Islet of Langerhans (tissue), 1 donor: ENCODE results near the gene HTR1E.
"Not testable (repeated sequence)": the region's sequence is repeated elsewhere in the genome, so short reads cannot be mapped to it uniquely, and the experiment has no call there.

Experiments used
- FAIRE-seq: peaks from one replicate; lab custom pipeline; 2011; peaks lifted over from hg19 to GRCh38; lab: Jason Lieb, UNC

The HTR1E gene, protein sequence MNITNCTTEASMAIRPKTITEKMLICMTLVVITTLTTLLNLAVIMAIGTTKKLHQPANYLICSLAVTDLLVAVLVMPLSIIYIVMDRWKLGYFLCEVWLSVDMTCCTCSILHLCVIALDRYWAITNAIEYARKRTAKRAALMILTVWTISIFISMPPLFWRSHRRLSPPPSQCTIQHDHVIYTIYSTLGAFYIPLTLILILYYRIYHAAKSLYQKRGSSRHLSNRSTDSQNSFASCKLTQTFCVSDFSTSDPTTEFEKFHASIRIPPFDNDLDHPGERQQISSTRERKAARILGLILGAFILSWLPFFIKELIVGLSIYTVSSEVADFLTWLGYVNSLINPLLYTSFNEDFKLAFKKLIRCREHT

DNA sequence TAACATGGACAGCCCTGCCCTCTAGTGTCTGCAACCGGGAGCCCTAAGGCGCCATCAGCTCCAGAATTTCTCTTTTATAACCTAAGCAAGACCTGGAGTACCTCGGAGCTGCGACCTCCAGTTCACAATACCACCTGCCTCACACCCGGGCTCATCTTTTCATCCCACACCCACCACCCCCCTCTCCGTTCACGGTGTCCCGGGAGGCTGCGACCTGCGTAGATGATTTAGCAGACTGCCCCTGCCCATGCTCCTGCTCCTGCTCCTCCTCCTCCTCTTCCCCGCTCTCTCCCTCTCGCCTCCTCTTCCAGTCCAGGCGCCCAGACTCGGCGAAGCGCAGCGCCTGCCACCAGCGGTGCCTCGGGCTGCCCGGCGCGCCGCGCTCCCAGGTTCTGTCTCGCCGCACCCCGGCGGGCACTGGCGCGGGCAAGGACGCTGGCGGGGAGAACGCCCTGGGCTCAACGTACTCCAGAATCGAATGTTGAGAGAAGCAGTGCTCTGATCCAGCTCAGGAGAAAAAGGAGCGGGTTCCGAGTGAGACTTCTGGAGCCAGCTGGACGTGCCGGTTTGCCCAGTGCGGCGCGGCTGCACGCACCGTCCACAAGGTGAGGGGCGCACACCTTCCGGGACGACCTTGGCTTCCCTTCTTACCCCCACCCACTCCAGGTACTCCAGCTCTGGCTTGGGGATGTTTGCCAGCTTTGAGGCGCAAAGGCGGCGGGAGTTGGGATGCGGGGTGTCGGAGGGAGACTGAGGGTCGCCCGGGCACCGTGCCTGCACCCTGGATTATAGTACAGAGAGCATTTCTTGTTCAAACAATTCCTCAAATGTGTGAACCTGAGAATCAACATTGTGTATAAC lies at the start of gene HTR1E:
Gene HTR1E (plus strand): TSS at position 310 of the 861 bp plus-strand sequence. CDS start 77,807 bp downstream, outside the sequence.
- no peak for FAIRE-seq

DNA sequence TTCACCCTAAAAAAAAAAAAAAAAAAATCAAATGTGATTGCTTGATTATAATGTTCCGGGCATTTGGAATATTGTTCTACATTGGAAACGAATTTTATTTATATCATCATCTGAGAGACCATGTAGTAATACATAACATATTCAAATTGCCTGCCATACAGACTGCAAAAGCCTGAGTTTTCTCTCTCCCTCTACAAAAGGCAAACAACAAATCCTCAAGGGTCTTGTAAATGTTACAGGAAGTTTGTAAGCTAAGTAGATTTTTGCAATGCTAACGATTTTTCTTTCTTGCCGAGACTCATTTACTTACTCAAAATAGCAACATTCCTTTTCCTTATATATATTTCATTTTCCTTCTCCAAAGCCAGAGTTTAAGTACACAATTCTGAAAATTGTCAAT lies 49.0 kb upstream of the HTR1E start:
- FAIRE-seq = no peak

DNA sequence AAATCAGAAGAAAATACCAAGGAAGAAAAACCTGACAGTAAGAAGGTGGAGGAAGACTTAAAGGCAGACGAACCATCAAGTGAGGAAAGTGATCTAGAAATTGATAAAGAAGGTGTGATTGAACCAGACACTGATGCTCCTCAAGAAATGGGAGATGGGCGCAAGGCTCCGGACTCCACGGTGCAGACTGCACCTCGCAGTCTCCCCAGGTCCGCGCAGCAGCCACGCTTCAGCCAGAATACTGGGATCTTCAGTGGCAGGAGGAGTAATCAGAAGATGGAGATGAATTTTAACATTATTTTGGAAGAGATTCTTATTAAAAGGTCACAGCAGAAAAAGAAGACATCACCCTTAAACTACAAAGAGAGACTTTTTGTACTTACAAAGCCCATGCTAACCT lies 40.1 kb upstream of the HTR1E start:
- FAIRE-seq = not testable (repeated sequence)

DNA sequence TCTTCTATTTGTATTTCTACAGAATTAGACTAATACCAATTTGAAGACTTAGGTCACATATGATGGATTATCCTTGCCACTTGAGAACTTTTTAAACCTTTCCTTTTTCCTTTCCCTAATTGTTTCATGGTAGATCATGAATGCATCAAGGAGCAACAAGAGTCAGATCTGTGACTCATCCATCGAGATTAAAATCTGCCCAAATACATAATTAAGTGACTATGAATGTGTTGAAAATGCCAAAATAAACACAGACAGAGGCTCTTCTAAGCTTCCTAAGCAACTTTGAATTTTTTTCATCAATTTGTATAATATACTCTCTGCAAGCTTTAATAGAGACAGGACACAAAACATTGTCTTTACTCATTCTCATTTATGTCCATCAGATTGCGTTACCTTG lies 23.5 kb upstream of the HTR1E start:
- no peak for FAIRE-seq

DNA sequence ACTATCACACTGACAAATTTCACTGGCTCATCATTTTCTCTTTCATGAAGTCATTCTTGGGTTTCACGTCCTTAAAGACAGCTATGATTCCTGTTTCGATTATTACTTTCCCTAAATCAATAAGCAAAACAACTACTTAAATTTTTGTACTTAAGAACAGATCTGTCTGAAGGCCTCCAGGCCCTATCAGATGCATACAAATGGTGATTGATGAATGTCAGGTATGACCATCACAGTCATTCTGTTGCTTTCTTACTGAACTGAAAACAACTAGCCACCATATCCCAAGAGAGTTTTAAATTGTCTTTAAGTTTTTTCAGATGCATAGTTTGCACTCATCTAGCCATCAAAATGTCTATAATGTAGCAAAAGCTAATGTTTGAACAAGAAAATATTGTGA lies 20.9 kb upstream of the HTR1E start:
- no peak for FAIRE-seq

DNA sequence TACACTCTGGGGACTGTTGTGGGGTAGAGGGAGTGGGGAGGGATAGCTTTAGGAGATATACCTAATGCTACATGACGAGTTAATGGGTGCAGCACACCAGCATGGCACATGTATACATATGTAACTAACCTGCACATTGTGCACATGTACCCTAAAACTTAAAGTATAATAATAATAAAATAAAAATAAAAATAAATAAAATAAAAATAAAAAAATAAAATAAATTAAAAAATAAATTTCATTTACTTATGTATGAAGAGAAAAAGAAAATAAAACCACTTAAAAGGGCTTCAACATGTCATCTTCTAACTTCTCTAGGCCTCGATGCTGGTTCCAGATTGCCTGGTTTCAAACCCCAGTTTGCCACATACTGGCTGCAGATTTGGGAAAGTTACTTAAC lies 10.2 kb upstream of the HTR1E start:
- FAIRE-seq = not testable (repeated sequence)

DNA sequence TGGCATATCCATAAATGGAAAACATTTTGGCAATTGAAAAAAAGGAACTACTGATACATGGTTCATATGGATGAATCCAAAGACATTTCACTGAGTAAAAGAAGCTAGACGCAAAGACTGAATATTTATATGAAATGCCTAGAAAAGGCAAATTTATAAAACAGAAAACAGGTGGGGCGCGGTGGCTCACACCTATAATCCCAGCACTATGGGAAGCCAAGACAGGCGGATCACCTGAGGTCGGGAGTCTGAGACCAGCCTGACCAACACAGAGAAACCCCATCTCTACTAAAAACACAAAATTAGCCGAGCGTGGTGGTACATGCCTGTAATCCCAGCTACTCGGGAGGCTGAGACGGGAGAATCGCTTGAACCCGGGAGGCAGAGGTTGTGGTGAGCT lies 9.5 kb upstream of the HTR1E start:
- not testable (repeated sequence) for FAIRE-seq

DNA sequence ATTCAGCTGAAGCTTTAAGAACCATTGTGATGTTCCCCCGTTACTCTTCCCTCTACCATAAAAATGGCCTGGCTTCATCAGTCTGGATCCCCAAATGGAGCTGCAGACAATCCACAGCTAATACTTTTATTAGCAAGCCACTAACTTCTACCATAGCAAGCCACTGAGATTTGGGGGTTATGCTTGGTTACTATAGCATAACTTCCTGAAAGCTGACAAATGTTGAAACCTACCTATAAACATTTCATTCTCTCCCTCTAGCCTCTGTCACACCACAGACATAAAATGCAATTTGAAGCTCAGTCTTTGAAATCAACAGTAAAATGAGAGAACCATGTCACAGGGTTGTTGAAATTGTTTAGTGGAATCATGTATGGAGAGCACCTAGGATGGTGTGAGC lies 3.0 kb upstream of the HTR1E start:
- no peak for FAIRE-seq

DNA sequence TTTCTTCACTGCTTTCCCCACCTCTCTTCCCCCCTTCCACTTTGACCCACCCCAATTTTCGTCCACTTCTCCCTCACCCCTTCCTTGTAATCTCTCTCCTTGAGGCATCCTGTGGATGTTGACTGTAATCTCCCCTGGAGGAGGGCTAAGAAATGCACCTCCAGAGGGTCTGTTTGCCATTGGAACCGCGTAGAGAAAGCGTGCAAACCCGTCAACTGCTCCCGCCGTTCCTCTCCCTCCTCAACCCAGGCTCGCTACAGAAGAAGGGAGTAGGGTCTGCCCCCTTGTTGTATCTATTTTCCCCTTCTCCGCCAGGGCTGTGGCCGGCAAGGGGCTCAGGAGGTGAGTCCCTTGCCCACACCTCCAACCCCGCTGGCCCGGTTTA lies 502 bp upstream of the HTR1E start:
- no peak for FAIRE-seq

DNA sequence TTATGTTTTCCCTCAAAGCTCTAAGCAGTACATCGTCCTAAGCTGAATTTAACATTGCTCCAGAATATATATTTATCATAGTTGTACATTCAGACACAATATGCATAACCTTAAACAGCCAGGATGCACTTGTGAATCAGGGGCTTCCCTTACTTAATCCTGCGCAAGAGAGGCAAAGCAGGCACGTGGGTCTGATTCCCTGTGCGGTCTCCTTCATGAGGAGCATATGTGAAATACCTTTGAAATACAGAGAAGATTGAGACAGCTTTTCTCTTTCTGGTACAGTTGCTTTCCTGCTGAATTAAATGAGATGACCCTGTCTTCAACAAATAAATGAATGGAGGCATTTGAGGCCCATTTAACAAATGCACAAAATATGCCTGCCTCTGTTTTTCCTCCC lies 1.5 kb downstream of the HTR1E start:
- FAIRE-seq = no peak

DNA sequence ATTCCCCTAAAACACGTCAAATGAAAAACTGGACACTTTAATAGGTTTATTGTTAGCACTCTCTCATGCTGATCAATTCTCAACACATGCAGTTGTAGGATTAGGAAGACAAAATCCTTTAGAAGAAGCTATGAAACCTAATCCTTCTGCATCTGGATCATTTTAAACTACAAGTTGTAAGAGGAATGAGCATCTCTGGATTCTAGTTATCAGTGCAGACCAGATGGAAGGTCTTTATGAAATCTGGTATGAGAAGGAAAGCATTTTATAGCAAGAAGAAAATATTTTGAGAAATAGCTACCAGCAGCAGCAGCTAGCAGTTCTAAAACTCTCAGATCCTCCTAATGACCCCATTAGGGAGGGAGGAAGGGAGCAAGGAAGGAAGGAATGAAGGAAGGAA lies 4.1 kb downstream of the HTR1E start:
- FAIRE-seq = no peak

DNA sequence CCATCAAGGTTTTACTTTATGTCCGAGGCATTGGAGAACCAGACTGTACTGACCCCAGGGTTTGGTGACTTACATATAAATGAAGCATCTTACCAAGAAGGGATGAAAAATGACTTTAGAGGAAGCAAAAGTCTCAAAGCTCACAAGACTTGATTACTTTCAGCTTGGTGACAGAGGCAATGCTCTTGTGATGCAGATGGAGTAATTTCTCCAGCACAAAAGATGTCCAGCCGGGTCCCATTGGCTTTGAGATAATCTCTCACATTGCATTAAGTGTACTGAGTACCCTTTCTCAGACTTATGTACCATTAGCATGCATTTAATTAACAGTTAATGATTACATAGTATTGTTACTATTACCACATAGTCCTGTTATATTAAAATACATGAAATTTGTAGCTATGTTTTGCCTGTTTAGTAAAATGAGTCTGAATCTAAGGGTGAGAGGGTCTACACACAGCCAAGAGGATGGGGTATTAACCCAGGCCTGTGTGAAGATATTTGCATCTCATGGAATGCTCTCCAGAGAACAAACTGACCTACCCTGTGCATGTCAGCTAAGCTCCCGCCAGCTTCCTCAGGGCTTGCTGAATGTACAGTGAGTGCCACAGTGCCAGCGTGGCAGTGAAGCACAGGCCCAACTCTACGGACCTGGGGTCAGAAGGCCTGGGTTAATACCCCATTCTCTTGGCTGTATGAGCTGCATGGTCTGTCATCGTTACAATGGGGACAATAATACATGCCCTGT lies 5.6 kb downstream of the HTR1E start:
- FAIRE-seq = no peak

DNA sequence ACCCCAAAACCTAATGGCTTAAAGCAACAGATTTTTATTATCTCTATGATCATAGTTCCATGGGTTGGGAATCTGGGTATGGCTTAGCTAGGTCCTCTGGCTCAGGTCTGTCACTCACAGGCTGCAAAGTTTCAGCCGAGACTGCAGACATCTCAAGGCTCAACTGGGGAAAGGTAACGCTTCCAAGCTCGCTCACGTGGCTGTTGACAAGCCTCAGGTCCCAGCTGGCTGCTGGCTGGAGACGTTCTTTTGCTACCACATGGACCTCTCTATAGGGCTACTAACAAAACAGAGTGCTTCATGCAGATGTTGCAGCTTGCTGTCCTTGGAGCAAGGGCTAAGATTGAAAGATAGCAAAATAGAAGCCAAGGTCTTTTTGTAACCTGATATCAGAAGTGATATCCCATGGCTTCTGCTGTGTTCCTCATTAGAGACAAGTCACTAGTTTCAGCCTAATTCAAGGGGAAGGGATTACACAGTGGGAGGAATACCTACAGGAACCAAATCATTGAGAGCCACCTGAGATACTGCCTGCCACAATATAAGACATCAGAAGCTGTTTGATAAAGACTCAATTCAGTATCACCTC lies 6.6 kb downstream of the HTR1E start:
- no peak for FAIRE-seq

DNA sequence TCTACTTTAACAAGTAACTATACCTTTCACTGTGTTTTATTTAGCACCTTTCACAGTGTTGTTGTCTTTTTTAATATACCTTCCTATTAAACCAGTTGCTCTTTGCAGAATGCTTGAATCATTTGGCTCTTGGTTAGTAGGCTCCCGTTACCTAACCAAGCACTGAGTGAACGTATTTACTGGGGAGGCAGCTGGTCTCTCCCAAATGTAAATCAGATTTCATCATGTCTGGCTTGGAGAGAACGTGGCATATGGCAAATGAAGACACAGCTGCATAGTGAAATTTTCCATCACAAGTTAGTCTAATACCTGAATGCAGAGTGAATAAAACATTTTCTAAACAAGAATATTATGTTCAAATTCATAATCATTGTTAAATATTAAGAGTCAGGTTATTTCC lies 12.4 kb downstream of the HTR1E start:
- no peak for FAIRE-seq

DNA sequence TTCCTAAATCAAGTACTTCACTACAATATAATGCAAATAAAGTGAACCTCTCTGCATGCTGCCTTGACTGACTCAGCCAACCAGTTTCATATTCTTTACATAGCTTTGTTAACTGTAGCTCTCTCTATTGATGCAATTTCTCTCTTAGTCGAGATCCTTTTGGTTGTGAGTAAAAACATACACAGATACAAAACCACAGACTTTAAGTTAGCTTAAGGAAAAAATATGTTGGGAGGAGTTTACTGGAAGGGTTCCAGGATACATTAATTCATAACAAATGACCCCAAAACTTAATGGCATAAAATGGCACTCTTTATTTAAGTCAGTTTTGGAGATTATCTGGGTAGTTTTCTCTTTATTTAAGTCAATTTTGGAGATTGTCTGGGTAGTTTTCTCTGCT lies 15.7 kb downstream of the HTR1E start:
- FAIRE-seq = no peak

DNA sequence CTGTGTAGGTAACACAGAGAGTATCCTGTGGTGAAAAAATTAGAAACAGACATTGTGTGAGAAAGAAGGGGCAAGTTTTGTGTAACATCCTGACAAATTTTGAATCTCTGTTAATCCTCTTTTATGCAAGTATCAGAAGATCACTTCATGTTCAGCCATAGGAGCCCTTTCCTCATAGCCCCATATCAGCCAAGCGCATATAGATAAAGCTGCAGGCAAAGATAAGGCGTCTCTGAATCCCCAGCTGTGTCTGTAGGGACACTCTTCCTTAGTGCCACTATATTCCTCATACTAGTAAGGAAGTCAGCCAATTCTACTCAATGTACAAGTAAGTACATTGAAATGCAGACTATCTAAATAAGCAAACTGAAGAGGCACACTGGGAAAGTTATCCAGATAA lies 22.3 kb downstream of the HTR1E start:
- no peak for FAIRE-seq

DNA sequence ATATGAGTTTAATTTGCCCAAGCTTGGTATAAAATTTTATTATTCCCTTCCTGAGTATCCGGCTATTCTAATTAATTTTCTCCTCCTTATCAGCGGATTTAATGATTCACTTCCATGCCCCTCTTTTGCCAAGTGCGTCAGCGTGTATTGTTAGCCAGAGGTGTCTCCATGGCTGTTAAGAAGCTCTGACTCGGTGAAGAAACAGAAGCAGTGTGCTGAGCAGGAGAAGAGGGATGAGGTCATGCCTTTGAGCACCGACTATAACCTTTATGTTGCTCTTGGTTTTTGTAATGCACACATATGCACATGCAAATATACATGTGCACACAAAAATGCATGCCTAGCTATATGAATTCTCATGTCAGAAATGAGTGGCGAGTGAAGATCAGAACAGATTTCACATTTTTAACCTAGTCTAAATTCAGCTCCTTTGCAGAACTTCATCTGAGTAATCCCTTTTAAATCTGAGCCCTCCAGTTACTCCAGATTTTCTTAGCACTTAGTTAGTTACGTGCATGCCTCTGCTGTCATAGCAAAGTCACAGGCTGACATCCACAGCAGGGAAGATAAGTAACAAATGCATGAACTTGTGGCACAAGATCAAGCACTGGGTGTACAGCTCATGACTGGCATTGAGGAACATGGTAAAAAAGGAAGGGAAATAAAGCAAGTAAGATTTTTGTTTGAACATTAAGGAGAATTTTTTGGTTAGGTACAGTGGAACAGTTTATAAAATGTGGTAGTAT lies 24.3 kb downstream of the HTR1E start:
- no peak for FAIRE-seq

DNA sequence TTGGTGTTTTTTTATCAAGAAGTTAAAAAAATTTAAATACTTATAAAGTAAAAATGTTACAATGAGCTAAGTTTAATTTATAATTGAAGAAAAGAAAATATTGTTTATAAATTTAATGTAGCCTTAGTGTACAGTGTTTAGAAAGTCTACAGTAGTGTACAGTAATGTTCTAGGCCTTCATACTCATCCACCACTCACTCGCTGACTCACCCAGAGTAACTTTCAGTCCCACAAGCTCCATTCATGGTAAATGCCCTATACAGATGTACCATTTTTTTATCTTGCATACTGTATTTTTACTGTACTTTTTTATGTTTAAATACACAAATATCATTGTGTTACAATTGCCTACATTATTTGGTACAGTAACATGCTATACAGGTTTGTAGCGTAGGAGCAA lies 26.0 kb downstream of the HTR1E start:
- no peak for FAIRE-seq

DNA sequence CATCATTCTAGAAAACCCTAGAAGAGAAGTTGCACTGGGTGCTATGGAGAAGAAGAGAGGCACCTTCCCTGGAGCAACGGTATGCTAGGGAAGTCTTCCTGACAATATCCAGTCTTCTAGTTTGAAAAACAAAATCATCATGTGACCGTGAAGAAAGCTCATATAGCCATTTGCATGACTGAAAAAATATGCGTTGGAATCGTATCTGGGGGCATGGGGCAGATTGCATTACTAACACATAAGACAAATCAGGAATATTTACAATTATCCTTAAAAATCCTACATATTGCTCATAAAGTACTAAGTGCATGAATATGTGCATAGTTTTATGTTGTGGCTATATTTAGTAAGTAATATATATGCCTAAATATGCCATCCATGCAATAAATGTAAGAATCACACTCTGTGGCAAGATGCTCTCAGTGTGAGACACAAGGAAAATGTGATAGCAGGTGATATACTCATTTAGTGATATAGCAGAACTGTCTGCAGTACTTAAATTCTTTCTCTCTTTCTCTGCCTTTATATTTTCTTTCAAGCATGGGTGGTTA lies 26.8 kb downstream of the HTR1E start:
- FAIRE-seq = no peak

DNA sequence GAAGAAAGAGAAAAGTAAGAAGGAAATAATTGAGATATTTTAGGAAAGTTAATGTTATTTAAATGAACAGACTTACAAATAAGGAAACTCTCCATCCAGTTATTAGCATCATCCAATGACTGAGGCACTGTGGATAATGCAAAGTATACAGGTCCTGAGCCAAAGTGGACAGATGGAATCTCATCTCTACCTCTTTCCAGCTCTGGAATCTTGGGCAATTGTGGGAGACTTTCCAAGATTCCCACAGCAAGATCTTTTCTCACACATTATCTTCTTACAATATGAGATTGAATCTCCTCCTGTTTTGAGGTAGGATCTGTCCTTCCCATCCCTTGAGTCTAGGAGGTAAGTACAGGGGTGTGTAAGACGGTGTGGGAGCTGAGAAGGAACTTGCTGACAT lies 28.9 kb downstream of the HTR1E start:
- FAIRE-seq = no peak

DNA sequence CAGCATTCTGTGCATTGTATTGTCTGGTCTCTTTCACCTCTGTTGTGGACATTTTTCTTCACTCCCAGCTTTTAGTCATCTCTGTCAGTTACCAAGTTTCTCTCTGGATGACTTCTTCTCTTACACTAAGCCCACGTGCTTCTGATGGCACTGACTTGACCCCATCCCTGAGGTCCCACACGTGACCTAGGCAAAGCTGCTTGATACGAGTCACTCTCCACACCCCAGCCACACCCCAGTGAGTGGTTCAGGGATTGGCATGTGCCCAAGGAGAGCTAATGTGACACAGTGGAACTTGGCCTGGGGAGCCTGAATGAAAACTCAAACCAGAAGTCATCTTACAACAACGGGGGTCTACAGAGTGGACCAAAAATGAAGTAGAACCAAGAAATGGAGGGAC lies 32.2 kb downstream of the HTR1E start:
- FAIRE-seq = no peak

DNA sequence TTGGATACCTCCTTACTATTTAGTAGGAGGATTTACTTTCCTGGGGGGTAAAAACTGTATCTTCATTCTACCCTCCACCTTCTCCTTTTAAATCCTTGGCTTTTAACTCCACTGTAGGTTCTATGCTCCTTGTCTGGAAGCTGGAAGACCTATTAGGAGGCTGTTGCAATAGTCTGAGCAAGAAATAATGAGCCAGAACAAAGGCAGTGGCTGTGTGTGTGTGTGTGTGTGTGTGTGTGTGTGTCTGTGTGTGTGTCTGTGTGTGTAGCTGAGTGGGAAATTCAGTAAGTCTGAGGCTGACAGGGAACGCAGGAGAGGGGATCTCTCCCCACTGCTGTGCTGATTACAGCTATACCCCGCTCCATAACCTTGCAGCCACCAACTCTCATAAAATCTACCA lies 35.8 kb downstream of the HTR1E start:
- no peak for FAIRE-seq
